GM23248 (cell line): ENCODE results near the gene CFAP65.

Experiments used
- EZH2 ChIP-seq: fragments of 200-600 bp; sonication (generic); IDR thresholded peaks from 2 replicates; pipeline ENCODE4 v1.6.1; 2018; ENCODE audit warnings: antibody characterized with exemption, mild to moderate bottlenecking; ENCODE audit not compliant: insufficient read depth, poor library complexity, severe bottlenecking
- EZH2phosphoT487 ChIP-seq: fragments of 200-600 bp; sonication (generic); IDR thresholded peaks from 2 replicates; pipeline ENCODE4 v1.6.1; 2018; ENCODE audit warnings: antibody characterized with exemption, moderate library complexity, mild to moderate bottlenecking, low read depth; ENCODE audit not compliant: insufficient read depth

- no peak for TF ChIP-seq EZH2
- no peak for TF ChIP-seq EZH2phosphoT487
Observed at GRCh38 chr2:219054956-219055903, 13.9 kb upstream of the CFAP65 start.
